Ureter (tissue), 1 donor: ENCODE results near the gene BPNT1. TPM values are rescaled to one million over a fixed set of nuclear protein-coding genes. Genes with fewer than 3 reads are reported as not detected.
"Not testable (repeated sequence)": the region's sequence is repeated elsewhere in the genome, so short reads cannot be mapped to it uniquely, and the experiment has no call there.

Source experiments
- DNase-seq: peaks from one replicate; pipeline ENCODE4 v3.0.0-alpha.2; 2020; ENCODE audit warnings: low spot score
- total RNA-seq: library from RNA; stranded (reverse); gene quantifications from one replicate; pipeline ENCODE4 v1.2.4, GENCODE V29; 2023
- donor health status: DM: yes; HTN: yes; CAD: no.

BPNT1 gene, protein sequence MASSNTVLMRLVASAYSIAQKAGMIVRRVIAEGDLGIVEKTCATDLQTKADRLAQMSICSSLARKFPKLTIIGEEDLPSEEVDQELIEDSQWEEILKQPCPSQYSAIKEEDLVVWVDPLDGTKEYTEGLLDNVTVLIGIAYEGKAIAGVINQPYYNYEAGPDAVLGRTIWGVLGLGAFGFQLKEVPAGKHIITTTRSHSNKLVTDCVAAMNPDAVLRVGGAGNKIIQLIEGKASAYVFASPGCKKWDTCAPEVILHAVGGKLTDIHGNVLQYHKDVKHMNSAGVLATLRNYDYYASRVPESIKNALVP
- total RNA-seq: 25.5 TPM

DNA sequence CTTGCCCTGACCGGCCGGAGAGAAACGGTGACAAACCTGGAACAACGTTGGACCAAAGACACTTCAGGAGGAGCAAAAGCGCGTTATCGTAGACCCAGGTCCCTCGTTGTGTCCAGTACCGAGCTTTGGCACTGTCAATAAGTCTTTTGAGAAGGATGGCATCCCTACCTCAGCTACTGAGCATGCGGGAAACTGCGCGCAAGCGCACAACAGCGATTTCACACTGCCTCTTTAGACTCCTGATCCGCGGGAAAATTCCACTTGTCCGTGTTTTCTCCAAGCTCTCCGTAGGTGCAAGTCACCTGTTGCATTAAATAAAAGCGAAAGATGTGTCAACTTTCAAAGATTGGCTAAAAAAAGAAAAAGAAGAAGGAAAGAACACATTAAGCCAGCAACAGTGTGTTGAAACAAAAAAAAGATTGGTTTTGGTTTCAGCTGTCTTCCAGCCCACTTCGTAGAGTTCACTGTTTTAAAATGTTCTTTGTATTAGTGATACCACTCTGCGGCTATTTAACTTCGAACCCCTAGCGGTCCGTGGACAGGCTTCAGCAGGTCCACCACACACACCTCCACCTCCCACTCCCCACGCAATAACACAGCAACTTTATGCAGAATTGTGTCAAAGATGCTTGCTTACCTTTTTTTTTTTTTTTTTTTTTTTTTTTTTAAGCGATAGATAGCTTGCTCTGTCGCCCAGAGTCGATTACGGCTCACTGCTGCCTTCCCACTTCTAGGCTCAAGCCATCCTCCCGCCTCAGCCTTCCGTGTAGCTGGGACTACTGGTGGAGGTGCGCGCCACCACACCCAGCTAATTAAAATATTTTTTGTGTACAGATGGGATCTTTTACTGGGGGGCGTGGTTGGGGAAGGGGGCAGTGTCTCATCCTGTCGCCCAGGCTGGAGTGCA lies at the start of gene BPNT1:
Gene BPNT1, minus strand, starts transcription at position 139 of the 907 bp plus-strand sequence. CDS start 9,942 bp downstream, outside the sequence.
- peak; percentile 96 for DNase-seq

DNA sequence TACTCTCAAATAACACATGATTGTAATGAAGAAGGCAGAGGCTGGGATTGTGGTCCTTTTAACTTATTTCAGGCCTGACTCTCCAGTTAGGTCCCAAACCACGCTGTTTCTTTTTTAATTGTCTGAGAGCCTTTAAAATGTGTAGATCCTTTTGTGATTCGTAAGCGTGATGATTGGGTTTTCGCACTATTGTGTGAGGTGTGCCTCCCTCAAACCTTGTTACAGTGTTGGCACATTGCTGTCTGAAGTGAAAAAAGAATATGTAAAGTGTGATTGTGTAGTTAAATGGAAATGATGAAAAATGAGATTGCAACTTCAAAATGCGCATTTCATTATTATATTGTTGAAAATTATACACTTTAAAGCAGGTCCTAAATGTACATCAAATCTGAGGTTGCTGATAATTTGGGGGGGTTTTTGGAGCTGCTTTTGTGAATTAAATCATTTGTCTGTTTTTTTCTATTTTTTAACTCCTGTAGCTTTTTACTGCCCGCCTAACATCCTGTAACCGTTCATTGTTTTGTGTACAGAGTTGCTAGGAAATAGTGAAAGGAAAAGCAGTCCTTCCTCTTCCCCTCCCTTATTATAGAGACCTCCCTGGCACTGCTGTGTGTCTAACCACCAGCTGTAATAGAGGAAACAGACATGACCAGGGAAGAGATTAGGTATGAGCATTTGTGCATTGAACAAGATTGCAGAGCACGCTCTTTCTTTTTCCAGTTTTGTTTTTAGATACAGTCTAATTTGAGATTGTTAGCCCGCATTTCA lies 47.6 kb upstream of the BPNT1 start:
- no peak for DNase-seq

- no peak for DNase-seq
These were observed 46.2 kb upstream of the BPNT1 start for GRCh38 chr1:220135755-220136154.

DNA sequence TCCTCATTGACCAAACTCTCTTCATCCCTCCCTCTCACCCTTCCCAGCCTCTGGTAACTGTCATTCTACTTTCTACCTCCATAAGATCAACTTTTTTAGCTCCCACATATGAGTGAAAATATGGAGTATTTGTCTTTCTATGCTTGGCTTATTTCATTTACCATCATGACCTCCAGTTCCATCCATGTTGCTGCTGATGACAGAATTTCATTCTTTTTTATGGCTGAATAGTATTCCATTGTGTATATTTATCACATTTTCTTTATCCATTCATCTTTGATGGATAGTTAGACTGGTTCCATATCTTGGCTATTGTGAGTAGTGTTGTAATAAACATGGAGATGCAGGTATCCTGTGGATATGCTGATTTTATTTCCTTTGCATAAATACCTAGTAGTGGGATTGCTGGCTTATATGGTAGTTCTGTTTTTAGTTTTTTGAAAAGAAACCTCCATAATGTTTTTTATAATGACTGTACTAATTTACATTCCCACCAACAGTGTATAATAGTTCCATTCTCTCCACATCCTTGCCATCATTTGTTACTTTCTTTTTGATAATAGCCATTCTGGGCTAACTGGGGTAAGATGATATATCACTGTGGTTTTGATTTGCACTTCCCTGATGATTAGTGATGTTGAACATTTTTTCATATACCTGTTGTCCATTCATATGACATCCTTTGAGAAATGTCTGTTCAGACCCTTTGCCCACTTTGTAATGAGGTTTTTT lies 40.1 kb upstream of the BPNT1 start:
- no peak for DNase-seq

DNA sequence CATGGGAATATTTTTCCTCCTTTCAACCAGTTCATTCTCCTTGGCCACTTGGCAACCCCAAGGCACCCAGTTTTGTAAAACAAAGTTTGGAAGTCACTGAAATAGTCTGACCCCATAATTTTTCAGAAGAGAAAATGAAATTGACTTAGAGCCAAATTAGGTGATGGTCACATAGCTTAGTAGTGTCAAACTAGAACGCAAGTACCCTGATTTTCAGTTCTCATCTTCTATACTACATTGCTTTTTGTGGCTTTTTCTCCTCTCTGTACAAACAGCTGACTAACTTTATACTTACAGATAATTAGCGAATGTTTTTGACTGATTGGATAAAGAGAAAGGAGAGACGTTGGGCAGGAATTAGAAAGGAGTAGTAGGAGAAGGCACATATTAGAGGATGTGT lies 37.5 kb upstream of the BPNT1 start:
- no peak for DNase-seq

GRCh38 chr1:220124542-220124941 lies 35.0 kb upstream of the BPNT1 start:
- no peak for DNase-seq

DNA sequence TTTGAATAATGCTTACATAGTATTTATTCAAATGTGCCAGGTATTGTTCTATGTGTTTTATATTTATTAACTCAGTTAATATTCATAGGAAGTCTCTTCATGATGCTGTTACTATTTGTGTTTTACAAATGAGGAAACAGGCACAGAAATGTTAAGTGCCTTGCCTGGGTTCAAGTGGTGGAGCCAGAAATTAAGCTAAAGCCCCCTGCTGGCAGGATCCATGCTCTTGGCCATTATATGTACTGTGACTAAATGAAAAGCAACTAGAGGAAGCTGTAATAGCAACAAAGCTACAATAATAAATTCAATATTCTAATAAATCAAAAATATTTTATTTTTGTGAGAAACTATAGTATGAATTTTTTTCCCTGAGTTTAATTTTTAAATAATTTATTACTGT lies 34.3 kb upstream of the BPNT1 start:
- no peak for DNase-seq

DNA sequence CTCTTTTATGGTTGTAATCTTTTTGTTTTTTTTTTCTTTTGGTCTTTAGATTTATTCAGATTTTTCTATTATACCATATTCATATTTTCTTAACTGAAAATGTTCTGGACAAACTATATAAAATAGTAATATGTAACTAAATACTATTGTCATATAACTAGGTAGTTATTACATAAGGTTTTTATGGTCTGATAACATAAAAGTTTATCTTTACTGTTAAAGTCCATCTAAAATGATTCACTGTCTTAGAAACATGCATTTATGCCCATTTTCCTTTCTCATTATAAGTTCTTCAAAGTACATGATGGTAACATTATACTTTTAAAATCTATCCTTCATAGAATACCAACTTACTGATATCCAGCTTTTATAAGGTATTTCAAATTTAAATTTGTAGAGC lies 33.5 kb upstream of the BPNT1 start:
- DNase-seq: no peak

DNA sequence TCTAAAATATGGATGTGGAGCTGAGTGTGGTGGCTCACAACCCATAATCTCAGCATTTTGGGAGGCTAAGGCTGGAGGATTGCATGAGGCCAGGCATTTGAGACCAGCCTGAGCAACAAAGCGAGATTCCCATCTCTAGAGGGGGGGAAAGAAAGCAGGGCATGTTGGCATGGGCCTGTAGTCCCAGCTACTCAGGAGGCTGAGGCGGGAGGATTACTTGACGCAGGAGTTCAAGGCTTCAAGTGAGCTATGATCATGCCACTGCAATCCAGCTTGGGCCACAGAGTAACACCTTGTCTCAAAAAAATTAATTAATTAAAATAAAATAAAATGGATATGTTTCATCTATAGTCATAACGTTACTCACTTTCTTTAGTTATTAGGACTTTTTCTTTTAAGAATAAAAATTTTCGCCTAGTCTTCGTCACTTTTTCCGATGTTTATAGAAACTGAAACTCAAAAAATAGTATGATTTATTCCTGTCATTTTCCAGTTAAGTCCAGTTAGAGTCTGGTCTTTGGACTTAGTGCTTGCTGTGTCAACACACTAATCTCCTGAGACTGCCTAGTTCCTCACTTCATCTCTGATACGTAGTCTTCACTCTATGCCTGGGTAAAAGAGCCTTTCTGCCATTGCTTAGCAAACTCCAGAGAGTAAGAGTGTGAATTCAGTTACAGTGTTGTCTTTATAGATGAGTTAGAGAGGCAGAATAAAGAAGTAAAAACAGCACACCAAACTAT lies 32.4 kb upstream of the BPNT1 start:
- no peak for DNase-seq

DNA sequence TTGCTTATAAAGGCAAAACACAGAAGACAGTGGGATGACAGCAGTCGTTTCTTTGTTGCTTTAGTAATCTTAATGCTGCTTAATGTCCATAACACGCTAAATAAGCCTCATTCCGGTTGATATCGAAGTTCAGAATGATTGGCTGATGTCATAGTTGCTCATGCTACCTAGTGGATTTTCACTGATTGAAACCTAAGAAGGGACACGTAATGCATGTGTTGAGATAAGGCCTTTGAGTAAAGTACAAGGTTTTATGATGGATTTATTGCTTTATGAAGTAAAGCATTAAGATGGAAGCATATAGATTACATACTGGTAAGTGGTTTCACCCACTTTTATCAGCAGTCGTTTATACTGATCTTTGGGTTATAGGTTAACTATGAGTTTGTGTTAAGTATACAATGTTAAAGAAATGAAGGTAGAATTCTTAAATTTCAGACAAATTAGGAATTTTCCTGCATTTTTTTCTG lies 29.5 kb upstream of the BPNT1 start:
- DNase-seq: no peak

GRCh38 chr1:220113136-220113695 lies 23.6 kb upstream of the BPNT1 start:
- DNase-seq: no peak

DNA sequence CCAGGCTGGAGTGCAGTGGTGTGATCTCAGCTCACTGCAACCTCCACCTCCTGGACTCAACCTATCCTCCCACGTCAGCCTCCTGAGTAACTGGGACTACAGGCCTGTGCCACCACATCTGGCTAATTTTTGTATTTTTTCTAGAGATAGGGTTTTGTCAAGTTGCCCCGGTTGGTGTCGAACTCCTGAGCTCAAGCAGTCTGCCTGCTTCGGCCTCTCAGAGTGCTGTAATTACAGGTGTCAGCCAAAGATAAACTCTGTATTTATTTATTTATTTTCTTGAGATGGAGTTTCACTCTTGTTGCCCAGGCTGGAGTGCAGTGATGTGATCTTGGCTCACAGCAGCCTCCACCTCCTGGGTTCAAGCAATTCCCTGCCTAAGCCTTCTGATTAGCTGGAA lies 23.0 kb upstream of the BPNT1 start:
- DNase-seq: not testable (repeated sequence)

DNA sequence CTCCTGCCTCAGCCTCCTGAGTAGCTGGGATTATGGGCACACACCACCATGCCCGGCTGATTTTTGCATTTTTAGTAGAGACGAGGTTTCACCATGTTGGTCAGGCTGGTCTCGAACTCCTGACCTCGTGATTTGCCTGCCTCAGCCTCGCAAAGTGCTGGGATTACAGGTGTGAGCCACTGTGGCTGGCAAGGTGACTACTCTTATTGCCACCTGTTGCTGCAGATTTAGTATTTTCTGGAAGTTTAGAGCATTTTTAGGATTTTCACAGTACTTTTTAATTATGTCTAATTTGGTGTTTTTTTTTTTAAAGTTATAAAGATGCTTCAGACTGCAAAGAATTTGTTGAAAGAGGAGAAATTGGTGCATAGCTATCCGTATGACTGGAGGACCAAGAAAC lies 20.9 kb upstream of the BPNT1 start:
- not testable (repeated sequence) for DNase-seq

DNA sequence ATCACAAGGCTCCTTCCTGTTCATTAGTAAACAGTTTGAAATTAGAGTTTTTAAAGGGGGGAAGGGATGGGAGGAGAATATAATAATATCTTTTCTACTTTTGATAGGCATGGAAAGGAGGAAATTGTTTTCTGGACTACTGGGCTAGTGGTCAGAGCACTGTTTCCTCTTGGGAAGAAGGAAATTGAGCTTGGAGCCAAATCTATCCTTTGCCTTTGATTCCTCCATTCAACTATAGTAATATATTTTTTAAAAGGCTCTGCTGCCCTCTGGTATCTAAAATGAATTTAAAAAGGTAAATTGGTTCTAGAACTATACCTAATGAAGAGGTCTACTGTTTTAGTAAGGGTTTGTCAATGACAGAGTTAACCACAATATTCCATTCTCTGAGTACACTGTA lies 10.2 kb upstream of the BPNT1 start:
- no peak for DNase-seq

DNA sequence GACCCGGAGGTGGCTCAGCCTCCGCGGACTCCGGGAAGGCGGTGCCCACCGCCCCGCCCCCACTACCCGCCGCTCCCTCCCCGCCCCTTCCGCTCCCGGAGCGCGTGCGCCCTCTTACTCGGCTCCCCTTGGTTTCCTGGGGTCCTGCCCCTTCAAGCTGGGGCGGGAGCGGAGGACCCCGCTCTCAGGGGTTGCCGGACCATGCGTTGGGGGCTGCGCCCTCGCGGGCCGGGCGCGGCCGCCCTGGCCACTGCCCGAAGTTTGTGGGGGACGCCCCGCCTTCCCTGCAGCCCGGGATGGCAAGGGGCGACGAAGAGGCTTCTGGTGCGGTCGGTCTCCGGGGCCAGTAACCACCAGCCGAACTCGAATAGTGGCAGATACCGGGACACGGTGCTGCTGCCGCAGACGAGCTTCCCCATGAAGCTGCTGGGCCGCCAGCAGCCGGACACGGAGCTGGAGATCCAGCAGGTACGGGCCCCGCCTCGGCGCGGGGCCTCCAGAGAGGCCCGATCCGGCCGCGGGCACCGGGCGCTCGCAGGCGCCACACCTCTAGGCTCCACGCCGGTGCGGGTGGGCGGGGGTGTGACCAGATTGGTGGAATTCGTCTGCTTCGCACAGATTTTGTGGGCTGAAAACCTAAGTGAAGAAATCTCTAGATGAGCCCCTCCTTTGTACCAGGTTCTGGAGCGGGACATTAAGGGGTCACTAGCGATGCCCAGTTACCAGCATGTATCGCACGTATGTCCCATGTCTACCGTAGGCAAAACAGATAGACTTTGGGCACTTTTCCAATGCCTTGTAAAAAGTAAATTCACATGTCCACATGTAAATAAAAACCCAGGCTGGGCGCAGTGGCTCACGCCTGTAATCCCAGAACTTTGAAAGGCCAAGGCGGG lies 4.7 kb upstream of the BPNT1 start, which contains the start of gene IARS2:
Gene IARS2, plus strand, starts transcription at position 117 of the 896 bp plus-strand sequence. Its CDS starts 85 bp downstream, at position 202.
- peak; percentile 91 for DNase-seq

DNA sequence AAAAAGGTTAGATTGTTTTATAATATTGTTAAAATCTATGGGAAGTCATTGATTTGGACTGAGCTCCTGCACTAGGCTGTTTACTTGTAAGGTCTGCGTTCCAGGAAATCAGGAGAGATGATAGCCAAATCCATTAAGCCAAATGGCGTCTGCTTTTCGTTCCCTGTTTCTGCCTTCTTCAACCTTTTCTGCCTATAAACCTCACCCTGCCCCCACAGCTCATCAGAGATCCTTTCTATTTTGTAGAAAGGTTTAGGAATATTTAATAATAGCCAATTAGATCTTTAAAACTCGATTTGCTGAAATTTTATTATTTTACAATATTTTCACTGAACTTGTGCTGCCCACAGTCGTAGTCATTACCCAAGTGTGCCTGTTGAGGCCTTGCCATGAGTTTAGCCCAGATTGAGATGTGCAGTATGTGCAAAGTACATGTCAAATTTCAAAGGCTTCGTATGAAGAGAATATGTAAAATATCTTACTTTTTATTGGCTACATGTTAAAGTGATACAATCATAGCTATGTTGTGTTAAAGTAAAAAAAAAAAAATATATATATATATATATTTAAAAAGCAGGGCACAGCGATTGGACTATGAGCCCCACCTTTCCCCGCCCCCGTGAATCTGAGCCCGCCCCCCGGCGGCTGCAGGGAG lies 3.9 kb upstream of the BPNT1 start:
- no peak for DNase-seq

DNA sequence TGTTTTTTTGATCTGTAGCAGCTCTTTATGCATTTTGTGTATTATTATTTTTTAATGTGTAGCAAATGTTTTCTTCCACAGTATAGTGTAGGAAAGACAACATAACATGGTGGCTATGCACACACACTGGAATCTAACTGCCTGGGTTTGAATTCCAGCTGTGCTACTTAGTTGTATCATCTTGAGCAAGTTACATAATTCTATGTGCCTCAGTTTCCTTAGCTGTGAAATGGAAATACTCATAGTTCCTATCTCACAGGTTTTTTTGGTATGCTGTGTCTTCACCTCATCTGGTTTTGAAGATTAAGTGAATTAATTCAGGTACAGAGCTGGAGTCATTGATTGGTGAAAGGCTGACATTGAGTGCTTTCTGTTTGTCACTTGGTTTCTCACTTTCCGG lies 3.1 kb upstream of the BPNT1 start:
- DNase-seq: no peak

DNA sequence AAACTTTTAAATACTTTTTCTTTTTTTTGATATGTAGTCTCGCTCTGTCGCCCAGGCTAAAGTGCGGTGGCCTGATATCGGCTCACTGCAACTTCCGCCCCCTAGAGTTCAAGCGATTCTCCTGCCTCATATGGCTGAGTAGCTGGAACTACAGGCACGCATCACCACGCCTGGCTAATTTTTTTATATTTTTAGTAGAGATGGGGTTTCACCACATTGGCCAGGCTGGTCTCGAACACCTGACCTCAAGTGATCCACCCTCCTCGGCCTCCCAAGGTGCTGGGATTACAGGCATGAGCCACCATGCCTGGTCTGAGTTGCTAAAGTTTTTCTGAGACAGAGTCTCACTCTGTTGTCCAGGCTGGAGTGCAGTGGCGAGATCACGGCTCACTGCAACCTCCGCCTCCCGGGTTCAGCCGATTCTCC lies 3.3 kb downstream of the BPNT1 start:
- not testable (repeated sequence) for DNase-seq

GRCh38 chr1:220084460-220084859 lies 5.1 kb downstream of the BPNT1 start:
- DNase-seq: no peak
